GM21717 (cell line): ENCODE measurements around the gene UBE2S.
"Not testable (repeated sequence)": the region's sequence is repeated elsewhere in the genome, so short reads cannot be mapped to it uniquely, and the experiment has no call there.

Experiments
- ATAC-seq: cut with Tn5 transposase; IDR thresholded peaks from one replicate; pipeline ENCODE4 v1.9.1; 2021; ENCODE audit warnings: mild to moderate bottlenecking, moderate library complexity; ENCODE audit not compliant: unreplicated experiment

UBE2S gene

DNA sequence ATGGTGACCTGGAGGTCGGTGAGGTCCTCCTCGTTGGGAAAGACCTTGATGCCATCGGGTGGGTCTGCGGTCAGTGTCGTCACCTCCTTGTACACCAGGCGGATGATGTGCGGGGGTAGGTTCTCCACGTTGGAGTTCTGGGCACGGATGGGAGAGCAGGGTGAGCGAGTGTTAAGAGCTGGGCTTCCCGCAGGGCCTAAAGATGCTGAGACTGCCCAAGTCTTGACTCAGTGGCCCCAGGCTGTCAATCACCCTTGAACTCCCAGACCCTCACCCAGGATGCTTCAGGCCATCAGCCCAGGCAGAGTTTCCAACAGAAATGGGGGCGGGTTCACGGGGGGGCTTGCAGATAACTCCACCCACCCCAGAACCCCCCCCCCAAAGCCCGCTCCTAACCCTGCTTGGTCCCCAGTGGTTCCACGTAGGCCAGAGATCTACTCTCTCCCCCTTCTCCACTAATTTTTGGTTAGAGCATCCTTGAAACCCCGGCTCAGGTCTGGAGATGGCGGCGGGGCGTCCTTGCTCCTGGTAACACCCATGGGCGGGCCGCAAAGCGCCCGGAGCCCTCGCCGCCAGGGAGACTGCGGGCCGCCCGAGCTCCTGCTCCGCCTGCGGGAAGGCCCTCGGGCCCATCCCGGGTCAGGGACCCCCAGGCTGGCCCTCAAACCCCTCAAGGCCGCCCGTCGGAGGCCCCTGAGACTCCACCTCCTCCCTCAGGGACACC lies 600 bp downstream of the UBE2S start:
- no peak for ATAC-seq

DNA sequence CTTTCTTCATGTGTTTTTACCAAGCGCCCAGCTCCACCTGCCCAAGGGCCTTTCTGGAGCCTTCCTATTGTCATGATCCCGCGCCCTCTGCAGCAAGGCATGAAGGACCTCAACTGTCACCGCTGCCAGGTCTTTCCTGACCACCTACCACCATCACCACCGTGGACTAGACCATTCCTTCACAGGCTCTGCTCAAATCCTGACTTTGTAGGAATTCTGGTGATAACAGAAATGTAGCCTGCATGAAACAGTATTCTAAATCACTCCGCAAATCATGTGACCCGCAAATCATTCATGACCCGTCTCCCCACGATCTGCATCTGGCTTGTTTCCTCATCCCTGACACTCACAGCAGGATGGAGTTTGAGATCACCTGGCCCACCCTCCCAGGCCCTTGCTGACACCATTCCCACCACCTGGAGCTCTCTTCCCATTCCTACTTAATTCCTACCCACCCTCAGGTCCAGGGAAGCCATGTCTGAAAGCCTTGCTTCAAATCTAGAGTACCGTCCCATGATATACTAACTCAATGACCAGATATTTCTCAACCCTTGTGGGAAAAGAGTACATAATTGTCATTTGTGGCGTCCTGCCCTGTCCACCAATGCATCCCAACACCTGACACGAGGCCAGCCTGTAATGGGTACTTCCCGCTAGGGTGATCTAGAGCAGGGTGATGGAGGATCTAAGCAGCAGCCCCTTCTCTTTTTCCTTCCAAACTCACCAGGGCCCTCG lies 1.3 kb downstream of the UBE2S start:
- ATAC-seq, result no peak

DNA sequence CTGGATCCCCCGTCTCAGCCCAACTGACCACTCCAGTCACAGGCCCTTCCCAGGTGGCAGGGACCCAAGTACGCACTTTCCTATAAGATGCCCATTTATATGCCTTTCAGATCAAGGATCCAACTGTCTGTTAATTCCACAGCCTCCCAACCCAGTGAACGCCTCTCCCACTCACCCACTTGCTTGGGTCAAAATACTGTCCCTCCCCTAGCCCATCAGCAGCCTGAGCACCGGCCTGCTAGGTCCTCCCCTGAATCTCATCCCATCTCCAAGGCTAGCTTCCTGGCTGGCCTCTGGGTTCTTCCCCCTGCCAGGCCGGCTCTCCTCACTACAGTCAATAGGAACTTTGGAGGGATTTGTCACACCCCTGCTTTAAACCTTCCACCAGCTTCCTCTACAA lies 1.9 kb downstream of the UBE2S start:
- ATAC-seq, result no peak

DNA sequence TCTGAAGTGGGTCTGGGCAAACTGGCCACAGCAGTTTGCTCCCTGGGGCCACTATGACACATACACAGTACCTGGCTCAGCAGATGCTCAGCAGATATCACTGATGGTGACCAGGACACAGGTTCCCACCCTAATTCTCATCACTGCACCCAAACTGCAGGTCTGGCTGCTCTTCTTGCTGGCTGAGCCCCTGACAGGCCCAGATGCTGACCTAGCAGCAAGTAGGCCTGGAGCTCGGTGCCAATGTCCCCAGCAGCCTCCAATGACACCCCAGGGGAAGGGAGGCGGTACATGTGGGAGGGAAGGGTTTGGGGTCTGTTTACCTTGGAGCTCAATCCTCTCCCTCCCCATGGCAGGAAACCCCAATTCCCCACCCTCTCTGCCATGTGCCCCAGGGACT lies 5.1 kb downstream of the UBE2S start:
- no peak for ATAC-seq

DNA sequence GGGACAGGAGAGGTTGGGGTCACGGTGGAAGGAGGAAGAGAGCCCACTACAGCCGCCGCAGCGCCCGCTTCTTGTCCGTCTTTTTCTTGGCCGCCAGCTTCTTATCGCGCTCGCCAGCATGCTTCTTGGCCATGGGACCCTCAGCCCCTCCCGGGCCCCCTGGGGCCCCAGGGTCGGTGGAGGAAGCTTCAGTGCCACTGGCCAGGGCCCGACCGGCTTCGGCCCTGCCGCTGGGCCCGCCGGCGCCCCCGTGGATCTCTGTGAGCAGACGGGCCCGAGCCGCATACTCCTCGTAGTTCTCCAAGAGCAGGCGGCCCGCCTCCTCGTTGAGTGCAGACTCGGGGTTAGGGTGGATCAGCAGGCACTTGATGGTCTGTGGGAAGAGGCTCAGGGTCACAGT lies 6.2 kb downstream of the UBE2S start:
- not testable (repeated sequence) for ATAC-seq

DNA sequence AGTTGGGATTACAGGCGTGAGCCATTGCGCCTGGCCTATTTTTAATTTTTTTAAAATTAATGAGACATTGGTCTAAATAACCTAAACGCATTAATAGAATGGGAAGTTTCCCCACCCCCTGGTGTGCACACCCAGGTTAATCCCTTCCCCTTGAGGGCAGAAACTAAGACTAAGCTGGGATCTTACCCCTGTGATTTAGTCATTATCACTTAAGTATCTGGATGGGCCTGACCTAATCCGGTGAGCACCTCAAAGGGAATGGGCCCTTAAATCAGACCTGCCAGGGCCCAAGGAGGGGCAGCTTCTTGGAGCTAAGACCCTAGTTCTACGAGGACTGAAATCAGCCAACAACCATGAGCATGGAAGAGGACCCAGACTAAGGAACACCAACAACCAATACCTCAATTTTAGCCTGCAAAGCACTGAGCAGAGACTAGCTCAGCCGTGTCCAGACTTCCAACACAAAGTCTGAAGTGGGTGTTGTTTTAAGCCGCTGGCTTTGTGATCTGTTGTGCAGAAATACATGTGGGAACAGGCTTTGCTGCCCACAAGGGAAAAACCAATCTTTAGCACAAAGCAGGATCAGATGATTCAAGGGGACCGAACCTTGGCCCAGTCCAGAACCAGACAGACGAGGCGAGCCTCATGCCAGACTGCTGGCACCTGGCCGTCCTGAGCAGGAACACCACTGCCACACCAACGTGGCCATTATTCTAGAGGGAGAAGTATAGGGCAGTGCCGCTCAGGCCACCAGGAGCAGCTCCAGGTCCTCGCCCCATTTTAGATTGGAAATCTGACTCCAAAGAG lies 7.1 kb downstream of the UBE2S start:
- ATAC-seq, result no peak

DNA sequence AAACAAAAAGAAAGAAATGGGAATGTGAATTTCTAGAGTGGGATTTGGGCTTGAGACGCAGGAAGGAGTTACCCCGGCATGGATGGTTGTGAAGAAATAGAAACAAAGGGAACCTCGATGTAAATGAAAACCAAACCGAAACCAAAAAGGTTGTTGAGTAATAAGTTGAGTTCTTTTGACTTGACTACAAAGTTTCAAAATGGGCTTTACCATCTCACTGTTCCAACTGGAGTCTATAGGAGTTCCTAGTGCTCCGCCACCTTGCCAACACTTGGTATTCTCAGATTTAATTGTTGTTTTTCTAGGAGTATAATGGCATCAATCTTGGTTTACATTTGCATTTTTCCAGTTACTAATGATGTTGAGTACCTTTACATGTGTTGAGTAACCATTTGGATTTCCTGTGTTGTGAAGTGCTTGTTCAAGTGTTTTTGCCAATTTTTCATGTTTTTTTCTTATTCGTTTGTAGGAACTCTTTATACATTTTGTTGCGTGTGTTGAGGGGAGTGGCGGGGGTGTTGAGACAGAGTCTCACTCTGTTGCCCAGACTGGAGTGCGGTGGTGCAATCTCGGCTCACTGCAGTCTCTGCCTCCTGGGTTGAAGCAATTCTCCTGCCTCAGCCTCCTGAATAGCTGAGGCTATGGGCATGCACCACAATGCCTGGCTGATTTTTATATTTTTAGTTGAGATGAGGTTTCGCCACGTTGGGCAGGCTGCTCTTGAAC lies 9.2 kb downstream of the UBE2S start:
- no peak for ATAC-seq

DNA sequence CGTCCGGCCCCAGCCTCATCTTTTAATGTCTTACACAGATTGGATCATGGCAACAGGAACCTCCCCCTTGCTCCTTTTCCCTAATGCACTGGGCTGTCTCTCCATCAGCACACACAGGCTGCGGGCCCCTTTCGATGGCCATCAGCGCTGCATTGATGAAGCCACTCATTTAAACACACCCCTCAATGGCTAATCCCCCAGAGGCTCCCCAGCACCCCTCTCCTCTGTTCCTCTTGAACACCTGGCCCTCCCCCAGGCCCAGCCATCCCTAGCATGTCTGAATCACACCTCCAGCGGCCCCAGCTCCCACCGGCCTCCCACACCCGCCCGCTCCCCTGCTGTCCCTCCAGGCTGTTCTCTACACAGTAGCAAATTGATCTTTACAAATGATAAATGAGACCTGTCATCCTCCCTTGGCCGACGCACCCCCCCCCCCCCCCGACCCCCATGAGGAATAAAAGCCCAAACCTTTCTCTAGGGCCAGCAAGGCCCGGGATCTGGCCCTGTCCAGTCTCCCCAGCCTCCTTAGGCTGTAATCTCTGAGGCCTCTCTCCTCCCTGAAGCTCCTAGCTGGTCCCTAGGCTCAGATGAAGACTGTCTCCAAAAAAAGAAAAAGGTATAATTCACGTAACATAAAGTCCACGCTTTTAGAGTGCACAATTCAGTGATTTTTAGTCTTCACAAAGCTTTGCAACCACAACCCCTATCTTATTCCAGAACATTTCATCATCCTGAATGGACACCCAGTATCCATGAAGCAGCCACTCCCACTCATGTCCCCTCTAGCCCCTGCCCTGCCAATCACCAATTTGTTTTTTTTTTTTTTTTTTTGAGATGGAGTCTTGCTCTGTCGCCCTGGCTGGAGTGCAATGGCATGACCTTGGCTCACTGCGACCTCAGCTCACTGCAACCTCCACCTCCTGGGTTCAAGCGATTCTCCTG lies 14.5 kb downstream of the UBE2S start:
- no peak for ATAC-seq

DNA sequence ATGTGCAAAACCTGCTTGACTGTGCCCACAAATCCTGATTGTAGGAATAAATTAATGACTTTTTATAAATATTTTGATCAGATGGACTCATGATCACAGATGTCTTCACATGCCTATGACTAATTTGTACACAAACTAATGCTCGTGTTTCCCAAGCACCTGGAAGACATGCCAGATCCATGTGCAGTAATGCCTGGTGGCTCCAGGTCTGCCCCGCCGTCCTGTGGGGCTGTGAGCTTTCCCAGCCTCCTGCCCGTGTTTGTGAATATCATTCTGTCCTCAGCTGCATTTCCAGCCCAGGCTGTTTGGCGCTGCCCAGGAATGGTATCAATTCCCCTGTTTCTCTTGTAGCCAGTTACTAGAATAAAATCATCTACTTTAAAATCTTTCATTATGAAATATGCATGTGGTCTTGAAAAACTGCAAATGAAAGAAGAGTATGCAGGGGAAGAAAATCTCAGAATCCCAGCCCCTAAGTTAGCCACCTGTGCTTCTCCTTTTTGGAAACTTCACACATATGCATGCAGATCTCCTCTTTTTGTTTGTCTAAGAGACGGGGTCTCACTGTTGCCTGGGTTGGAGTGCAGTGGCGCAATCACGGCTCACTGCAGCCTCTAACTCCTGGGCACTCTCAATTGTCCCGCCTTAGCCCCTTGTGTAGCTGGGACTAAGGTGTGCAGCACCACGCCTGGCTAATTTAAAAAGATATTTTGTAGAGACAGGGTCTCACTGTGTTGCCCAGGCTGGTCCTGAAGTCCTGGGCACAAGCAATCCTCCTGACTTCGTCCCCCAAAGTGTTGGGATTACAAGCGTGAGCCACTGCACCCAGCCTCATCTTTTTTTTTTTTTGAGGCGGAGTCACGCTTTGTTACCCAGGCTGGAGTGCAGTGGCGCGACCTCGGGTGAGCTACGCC lies 15.6 kb downstream of the UBE2S start:
- ATAC-seq, result no peak

DNA sequence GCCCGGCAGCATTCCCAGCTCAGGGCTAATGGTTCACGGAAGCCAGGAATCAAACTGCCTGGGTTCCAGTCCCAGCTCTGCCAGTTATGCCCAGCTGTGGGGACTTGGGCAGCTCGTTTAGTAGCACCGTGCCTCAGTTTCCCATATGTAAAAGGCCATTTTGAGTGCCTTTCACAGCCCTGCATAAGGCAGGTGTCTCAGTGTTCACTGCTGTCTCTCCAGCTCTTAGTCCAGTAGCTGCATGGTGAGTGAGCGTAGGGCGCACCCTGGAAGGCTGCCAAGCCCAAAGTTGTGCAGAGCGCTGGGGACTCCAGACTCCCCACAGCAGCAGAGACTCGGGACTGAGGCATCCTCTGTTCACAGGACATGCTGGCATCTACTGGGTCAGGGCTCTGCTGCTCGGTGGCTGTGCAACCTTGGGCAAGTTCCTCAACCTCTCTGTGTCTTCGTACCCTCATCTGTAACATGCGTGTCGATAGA lies 16.4 kb downstream of the UBE2S start:
- no peak for ATAC-seq

DNA sequence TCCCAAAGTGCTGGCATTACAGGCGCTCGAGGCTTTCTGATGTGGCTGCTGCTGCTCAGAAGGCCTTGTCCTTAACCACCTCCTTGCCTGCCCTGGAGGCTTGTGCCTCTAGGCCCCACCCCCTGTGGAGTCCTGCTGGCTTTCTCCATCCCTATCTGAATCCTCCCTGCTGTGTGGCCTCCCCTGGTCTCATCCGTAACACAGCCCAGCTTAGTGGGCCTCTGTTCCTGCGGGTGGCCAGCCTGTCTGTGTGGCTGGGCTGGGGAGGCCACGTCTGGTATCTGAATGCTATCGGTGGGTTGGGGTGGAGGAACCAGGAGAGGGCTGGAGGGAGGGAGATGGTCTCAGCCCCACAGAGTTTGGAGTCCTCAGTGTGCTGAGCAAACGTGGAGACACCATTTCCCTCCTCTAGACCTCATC lies 17.1 kb downstream of the UBE2S start:
- no peak for ATAC-seq

DNA sequence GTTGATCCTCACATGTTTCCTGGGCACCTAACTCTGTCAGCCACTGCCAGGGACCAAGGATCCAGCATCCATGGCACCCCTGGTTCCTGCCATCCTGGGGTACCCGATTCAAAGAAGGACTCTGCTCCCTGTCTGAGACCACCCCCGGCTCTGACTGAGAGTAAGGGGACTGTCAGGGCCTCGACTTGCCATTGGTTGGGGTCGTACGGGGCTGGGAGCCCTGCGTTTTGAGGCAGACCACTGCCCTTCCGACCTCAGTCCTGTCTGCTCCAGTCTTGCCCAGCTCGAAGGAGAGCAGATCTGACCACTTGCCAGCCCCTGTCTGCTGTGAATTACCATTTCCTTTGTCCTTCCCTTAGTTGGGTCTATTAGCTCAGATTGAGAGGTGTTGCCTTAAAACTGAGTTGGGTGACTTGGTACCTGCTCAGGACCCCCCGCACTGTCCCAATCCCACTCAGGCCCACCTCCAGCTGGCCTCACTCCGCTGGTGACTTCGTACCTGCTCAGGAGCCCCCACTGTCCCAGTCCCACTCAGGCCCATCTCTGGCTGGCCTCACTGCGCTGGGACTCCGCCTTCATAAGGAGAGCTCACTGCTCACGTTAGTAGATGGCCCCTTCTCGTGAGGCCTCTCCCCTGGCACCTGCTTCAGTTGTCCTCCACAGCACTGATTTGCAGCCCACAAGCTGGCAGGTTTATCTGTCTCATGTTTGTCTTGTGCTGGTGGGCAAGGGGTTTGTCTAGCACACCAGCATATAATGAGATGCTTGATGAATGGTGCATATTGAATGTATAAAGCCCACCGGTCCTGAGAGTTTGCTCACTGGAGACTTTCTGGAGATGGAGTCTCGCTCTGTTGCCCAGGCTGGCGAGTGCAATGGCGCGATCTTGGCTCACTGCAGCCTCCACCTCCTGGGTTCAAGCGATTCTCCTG lies 17.9 kb downstream of the UBE2S start:
- ATAC-seq, result no peak

DNA sequence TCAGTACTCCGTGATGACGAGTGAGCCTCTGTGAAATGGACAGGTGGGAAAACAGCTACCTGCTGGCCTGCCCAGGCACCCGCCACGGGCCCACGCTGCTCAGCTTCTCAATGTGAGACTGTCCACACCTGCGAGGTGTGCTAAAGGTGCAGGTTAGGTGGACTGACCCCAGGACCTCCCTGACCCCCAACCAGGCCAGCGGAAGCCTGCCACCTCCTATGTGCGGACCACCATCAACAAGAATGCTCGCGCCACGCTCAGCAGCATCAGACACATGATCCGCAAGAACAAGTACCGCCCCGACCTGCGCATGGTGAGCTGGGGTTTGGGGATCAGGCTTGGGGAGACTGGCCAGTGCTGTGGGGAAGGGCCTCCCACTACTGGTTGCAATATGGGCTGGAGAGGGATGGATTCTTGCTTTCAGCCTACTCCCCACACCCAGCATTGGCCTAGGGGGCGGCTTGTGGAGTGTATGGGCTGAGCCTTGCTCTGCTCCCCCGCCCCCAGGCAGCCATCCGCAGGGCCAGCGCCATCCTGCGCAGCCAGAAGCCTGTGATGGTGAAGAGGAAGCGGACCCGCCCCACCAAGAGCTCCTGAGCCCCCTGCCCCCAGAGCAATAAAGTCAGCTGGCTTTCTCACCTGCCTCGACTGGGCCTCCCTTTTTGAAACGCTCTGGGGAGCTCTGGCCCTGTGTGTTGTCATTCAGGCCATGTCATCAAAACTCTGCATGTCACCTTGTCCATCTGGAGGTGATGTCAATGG lies 19.7 kb downstream of the UBE2S start:
- no peak for ATAC-seq

DNA sequence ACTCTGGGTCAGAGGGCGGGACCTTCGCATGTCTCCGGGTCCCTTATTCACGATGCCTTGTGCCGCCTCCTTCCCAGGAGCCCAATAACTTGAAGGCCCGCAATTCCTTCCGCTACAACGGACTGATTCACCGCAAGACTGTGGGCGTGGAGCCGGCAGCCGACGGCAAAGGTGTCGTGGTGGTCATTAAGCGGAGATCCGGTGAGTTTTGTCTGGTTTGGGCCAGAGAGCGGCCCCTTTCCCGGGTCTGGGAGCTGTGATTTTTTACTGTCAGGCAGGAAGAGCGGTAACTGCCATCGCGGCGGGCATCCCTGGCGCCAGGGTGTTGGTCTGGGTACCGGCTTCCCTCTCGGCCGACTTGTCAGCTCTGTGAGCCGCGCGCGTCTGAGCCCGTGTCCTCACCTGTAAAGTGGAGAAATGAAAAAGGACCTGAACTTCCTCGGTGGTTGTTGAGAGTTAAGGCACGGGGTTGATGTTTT lies 21.1 kb downstream of the UBE2S start:
- ATAC-seq, result no peak

DNA sequence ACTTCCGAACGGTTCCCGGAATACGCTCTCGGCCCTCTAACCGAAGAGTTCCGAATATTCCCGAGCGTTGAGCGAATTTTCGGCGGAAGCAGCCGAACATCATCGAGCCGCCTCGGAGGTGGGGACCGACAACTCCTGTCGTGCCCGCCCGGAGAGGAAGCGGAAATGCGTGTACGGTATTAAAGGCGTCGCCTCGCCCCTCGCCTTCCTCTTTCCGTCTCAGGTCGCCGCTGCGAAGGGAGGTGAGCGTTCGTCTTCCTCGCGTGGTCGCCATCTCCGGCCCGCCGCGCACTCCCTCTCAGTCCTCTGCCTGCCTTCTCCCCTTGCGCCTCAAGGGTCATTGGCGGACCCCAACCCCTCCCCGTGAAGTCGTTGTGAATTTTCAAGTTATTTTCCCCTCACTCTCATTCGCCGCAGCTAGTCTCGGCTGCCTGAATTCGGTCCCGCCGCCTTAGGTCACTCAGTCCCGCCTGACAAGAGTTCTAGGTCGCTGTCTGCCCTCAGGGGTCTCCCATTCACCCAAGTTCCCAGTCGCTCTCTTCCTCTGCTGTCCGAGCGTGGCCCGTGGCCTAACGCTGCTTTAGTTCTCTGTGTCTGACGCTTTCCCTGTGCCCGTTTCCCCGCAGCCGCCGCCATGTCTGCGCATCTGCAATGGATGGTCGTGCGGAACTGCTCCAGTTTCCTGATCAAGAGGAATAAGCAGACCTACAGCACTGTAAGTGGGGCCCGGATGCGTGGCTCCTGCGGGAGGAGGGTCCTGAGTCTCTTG lies 21.7 kb downstream of the UBE2S start, which contains the start of gene RPL28:
Gene RPL28 (plus strand): TSS at position 209 of the 769 bp plus-strand sequence. CDS start 426 bp downstream, at position 635.
- peak; percentile 39 for ATAC-seq
